DMS153 treated with DMSO at 0.1 percent for 48 hours (cell line): ENCODE results near the gene PLSCR1.
A peak's percentile ranks its signal among the peaks of the same experiment; 100 is the strongest.
"Not testable (repeated sequence)": the region's sequence is repeated elsewhere in the genome, so short reads cannot be mapped to it uniquely, and the experiment has no call there.

Experiments used
- DNase-seq: peaks from one replicate; lab custom pipeline; 2025; ENCODE audit not compliant: unreplicated experiment; lab: John Stamatoyannopoulos, UW

PLSCR1 gene

DNA sequence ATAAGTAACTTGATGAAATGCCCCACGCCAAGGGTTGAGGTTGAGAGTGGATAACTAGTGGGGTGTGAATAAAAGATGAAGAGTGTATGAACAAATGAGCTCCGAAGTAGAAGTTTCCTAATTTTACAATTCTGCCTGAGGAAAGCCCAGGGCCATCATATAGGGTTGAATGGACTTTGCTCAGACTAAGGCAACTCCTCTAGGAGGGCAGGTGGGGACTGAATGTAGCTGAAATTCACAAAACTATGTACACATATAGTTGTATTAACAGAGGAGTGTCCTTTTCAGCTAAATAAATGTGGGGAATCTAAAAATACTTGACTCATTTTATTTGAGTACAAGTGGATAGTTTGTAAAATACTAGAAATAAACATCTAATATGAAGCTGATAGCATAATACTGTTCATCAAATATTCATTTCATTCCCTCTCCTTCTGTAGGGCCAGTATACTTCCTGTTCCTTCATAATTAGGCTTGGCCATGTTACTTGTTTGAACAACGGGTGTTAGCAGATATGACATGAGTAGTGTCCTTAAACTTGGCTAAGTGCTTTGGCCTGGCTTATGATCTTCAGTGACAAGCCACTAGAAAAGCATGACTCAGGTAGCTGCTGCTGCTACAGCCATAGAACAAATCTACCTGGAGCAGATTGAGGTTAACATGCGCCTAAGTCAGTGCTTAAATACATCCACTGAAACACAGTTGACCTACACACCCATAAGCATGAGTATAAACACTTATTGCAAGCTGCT, 26.5 kb downstream of the PLSCR1 start:
- DNase-seq, result peak; percentile 59

DNA sequence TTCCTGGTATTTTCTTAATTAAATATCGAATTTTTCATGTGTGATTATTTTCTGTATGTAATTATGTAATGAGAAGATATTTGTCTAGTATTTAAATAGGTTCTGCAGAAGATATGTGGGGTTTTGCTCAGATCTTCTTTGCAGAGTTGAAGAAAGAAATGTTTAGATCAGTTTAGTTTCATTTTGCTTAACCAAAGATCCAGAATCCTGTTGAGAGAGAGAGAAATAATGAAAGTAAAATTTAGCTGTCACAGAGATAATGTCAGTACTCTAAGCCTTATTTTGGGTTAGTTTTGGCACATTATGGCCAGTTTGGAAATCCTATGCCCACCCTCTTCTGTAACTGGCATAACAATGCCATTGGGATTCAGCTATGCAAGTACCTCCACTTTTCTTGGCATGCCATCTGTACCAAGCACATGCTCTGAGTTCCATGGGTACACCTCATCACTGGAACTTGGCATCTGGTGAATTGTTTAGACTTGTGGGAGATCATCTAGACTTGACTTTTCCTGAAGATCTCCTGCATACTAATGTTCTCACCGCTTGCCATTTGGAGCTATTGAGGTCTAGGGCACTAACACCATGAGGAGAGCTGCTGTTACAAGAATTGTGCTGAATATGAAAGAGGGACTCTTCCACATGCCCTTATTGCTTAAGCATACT, 30.9 kb downstream of the PLSCR1 start:
- DNase-seq, result no peak

DNA sequence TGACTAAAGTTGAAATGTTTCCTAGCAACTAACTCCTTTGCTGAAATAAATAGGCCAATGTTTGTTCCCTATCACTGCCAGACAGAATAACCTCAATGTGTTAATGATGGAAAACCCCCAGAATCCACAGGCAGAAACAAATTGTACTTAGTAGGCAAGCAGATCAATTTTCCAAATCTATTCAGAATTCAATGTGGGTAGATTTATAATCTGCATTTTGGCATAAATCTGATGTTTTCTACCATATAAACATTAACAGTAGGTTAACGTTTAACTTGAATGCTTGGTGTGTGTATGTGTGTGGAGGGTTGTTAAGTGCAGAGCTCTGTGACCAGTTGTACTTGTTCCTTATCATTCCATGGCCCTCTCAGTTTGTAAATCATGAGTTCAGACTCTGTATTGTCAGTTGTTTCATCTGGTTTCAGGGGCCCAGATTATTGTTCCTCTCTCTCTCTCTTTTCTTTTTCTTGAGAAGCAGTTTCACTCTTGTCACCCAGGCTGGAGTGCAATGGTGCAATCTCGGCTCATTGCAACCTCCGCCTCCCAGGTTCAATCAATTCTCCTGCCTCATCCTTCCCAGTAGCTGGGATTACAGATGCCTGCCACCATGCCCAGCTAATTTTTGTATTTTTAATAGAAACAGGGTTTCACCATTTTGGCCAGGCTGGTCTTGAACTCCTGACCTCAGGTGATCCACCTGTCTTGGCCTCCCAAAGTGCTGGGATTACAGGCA, 32.8 kb downstream of the PLSCR1 start:
- no peak for DNase-seq

DNA sequence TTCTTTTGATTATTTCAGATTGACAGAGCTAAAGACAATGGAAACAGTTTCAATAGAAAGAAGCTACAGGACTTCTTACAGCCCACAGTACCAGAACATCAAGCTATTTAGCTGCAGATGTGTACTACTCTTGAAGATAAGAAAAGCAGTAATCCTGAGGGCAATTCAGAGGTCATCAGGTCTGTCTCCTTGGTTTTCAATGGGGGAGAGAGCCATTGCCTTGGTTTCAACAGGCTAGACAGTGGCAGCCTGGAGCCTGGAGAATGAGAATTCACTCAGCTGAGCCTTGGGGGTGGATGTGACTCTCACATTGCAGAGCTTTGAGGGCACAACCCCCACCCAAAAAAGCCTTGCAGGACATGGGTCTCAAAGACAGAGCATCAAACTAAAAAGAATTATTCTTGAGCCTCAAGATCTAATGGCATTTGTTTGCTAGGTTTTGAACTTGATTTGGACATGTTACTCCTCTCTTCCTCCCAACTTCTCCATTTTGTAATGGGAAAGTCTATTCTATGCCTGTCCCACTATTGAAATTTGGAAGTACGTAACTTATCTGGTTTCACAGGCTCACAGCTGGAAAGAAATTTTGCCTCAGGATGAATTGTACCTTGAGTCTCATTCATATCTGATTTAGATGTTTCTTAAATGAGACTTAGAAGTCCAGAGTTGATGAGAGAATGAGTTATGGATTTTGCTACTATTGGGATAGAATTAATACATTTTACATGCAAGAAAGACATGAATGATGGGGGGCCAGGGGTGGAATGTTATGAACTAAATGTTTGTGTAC, 36.9 kb downstream of the PLSCR1 start:
- DNase-seq, result no peak

DNA sequence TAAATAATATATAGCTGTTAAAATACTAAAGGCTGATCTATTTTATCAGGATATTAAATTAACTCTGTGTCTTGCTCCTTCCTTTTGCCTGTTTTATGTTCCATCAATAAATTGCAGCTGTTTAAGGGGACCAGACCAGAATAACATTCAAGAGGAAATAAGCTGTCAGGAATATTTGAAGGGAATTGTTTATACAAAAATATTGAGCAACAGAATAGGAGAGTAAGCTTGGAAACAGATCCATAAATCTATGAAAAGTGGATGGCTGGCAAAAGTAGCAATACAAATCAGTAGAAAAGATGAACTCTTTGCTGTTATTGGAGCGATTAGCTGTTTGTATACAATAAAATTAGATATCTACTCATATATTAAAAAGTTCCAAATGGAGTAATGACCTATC, 38.9 kb downstream of the PLSCR1 start:
- no peak for DNase-seq

- DNase-seq, result no peak
These were observed 39.8 kb downstream of the PLSCR1 start for GRCh38 chr3:146504498-146505197.

- DNase-seq, result peak; percentile 75
These were observed 40.8 kb downstream of the PLSCR1 start for GRCh38 chr3:146503461-146504202.

- DNase-seq, result no peak
These were observed 41.4 kb downstream of the PLSCR1 start for GRCh38 chr3:146502887-146503460.

GRCh38 chr3:146501752-146502151, 42.7 kb downstream of the PLSCR1 start:
- DNase-seq, result no peak

GRCh38 chr3:146499701-146500100, 44.7 kb downstream of the PLSCR1 start:
- no peak for DNase-seq

GRCh38 chr3:146498002-146498736, 46.2 kb downstream of the PLSCR1 start:
- DNase-seq, result no peak

GRCh38 chr3:146497145-146497843, 47.1 kb downstream of the PLSCR1 start:
- DNase-seq, result not testable (repeated sequence)

DNA sequence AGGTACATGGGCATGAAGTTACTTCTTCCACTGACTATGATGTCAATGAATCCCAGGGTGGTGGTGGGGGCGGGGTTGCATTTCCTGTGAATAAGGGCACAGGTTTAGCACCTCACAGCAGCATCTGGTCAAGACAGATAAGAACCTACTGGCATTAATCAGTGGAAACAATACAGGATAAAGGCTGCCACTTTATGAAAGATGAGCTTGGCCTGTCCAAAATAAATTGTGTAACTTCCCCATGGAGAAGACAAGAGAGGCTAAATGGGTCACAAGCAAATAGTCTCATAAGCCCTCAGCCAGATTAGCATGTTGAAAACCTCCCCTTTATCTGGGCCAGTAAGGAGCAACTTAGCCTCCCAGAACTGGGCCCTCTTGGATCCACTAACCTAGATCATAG, 47.7 kb downstream of the PLSCR1 start:
- no peak for DNase-seq

DNA sequence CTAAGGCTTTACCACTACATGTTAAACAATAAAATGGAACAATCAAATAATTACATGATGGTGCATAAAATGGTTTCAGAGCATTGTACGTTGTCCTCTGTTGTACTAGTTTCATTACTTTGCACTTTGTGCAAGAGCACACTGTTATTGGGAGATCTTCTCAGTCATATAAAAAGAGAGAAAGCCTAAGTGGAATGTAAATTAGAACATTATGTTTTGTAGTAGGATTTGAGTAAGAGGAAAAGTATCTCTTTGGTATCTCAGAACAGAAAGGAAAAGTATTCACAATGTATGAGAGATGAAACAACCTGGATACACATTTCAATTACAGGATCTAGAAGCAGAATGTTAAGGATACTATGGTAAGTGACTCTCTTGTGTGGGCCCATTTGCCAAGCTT, 48.2 kb downstream of the PLSCR1 start:
- DNase-seq, result no peak

GRCh38 chr3:146493761-146494160, 50.6 kb downstream of the PLSCR1 start:
- DNase-seq, result no peak

DNA sequence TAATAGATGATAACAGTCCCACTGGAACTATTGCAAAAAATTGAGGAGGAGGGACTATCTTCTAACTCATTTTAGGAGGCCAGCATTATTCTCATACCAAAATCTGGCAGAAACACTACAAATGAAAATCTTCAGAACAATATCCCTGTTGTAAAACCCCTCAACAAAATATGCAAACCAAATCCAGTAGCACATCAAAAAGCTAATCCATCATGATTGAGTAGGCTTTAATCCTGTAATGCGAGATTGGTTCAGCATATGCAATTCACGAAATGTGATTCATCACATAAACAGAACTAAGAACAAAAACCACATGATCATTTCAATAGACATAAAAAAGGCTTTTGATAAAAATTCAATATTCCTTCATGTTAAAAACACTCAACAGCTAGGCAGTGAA, 51.2 kb downstream of the PLSCR1 start:
- DNase-seq, result no peak

DNA sequence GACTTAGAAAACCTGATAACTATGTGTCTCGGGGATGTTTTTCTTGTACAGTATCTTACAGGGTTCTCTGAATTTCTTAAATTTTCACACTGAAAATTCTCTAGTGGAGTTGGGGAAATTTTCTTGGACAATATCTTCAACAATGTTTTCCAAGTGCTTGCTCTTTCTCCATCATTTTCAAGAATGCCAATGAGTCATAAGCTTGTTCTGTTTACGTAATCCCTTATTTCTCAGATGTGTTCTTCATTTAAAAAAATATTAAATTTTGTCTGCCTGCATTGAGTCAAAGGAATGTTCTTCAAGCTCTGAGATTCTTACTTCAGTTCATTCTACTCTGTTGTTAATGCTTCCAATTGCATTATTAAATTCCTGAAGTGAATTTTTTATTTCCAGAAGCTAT, 53.1 kb downstream of the PLSCR1 start:
- DNase-seq, result no peak

- DNase-seq, result no peak
These were observed 59.1 kb downstream of the PLSCR1 start for GRCh38 chr3:146485297-146485696.
